C4-2B (cell line): ENCODE data around the gene KRTAP5-2.

ENCODE experiments used
- CTCF ChIP-seq: fragments of 450-650 bp; conservative IDR thresholded peaks from 2 replicates; pipeline ENCODE4 v1.5.1; 2017; ENCODE audit warnings: mild to moderate bottlenecking
- ZFX ChIP-seq: fragments of 450-650 bp; IDR thresholded peaks from 2 replicates; pipeline ENCODE4 v1.6.1; 2017

GRCh38 chr11:1567052-1567720, 30.9 kb downstream of the KRTAP5-2 start:
- TF ChIP-seq CTCF: no peak; the same call in 1 of the 2 replicates
- no peak for TF ChIP-seq ZFX
